Measurements from ENCODE around the gene C1QTNF6. TPM values are rescaled to one million over a fixed set of nuclear protein-coding genes. Genes with fewer than 3 reads are reported as not detected.
A peak's percentile ranks its signal among the peaks of the same experiment; 100 is the strongest.

C1QTNF6 gene
- total RNA-seq, 1 donor from 2014 or later, result 6.0 TPM

GRCh38 chr22:37145180-37146050 is 42.6 kb downstream of the C1QTNF6 start:
- no peak for TF ChIP-seq EZH2 (IDR thresholded peaks at IDR 0.05; ENCODE audit: insufficient read depth, low read length)
- TF ChIP-seq, protein P1, sequence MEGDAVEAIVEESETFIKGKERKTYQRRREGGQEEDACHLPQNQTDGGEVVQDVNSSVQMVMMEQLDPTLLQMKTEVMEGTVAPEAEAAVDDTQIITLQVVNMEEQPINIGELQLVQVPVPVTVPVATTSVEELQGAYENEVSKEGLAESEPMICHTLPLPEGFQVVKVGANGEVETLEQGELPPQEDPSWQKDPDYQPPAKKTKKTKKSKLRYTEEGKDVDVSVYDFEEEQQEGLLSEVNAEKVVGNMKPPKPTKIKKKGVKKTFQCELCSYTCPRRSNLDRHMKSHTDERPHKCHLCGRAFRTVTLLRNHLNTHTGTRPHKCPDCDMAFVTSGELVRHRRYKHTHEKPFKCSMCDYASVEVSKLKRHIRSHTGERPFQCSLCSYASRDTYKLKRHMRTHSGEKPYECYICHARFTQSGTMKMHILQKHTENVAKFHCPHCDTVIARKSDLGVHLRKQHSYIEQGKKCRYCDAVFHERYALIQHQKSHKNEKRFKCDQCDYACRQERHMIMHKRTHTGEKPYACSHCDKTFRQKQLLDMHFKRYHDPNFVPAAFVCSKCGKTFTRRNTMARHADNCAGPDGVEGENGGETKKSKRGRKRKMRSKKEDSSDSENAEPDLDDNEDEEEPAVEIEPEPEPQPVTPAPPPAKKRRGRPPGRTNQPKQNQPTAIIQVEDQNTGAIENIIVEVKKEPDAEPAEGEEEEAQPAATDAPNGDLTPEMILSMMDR (IDR thresholded peaks at IDR 0.05; ENCODE audit: insufficient read depth, low read depth, low read length), result no peak
- no peaks in the 10 kb centered on the region for H3K9me3 Mint-ChIP-seq (ENCODE audit: unreplicated experiment)
- no peak for FAIRE-seq
- H3K4me3 ChIP-seq (ENCODE audit: insufficient read depth, low read depth, low read length), result no peak overlapping the region
- H3K9me3 ChIP-seq (ENCODE audit: insufficient read depth, low read depth, low read length), result no peaks in the 10 kb centered on the region
- H4K20me1 ChIP-seq (ENCODE audit: insufficient read depth, low read length), result no peaks in the 10 kb centered on the region
- no peaks in the 10 kb centered on the region for H3K36me3 ChIP-seq (ENCODE audit: insufficient read depth, low read length)
- peaks cover 34% of the 10 kb centered on the region for H3K27me3 Mint-ChIP-seq (ENCODE audit: low read depth, unreplicated experiment)
- H3K4me3 Mint-ChIP-seq (ENCODE audit: unreplicated experiment), result no peak overlapping the region
- no peak overlapping the region for H3K27ac ChIP-seq (ENCODE audit: low read depth, low read length)
- H2AFZ ChIP-seq (ENCODE audit: low read depth, low read length), result no peak overlapping the region
- H3K4me1 ChIP-seq (ENCODE audit: insufficient read depth, low read length), result peaks cover 3% of the 10 kb centered on the region
- peak overlapping the region; percentile 19 for H3K4me2 ChIP-seq (ENCODE audit: low read length)
- DNase-seq (ENCODE audit: low read depth), result no peak
- H3K9ac ChIP-seq (ENCODE audit: low read length), result no peak overlapping the region
- peaks cover 5% of the 10 kb centered on the region for H3K27me3 ChIP-seq (ENCODE audit: insufficient read depth, low read length)
- H3K79me2 ChIP-seq (ENCODE audit: insufficient read depth, low read length), result no peaks in the 10 kb centered on the region
- peaks cover 4% of the 10 kb centered on the region for H3K4me1 Mint-ChIP-seq (ENCODE audit: low read depth, unreplicated experiment)
- H3K36me3 Mint-ChIP-seq (ENCODE audit: low read depth, unreplicated experiment), result no peaks in the 10 kb centered on the region
- H3K27ac Mint-ChIP-seq (ENCODE audit: unreplicated experiment), result no peak overlapping the region

- H3K36me3 ChIP-seq (ENCODE audit: insufficient read depth, low read length), result no peaks in the 10 kb centered on the region
- no peaks in the 10 kb centered on the region for H3K79me2 ChIP-seq (ENCODE audit: insufficient read depth, low read length)
- H3K4me2 ChIP-seq (ENCODE audit: low read length), result no peak overlapping the region
- peaks cover 5% of the 10 kb centered on the region for H3K27me3 ChIP-seq (ENCODE audit: insufficient read depth, low read length)
- Mint-ChIP-seq H3K27me3 (ENCODE audit: low read depth, unreplicated experiment) (peaks cover 34% of the 10 kb centered on the region), H3K4me1 (ENCODE audit: low read depth, unreplicated experiment) (no peaks in the 10 kb centered on the region), H3K4me3 (ENCODE audit: unreplicated experiment) (no peak overlapping the region), H3K36me3 (ENCODE audit: low read depth, unreplicated experiment) (no peaks in the 10 kb centered on the region), H3K27ac (ENCODE audit: unreplicated experiment) (no peak overlapping the region), H3K9me3 (ENCODE audit: unreplicated experiment) (no peaks in the 10 kb centered on the region)
- no peak for DNase-seq (ENCODE audit: low read depth)
- no peaks in the 10 kb centered on the region for H4K20me1 ChIP-seq (ENCODE audit: insufficient read depth, low read length)
- no peaks in the 10 kb centered on the region for H3K9me3 ChIP-seq (ENCODE audit: insufficient read depth, low read depth, low read length)
- no peaks in the 10 kb centered on the region for H3K4me1 ChIP-seq (ENCODE audit: insufficient read depth, low read length)
- H3K4me3 ChIP-seq (ENCODE audit: insufficient read depth, low read depth, low read length), result no peak overlapping the region
- H2AFZ ChIP-seq (ENCODE audit: low read depth, low read length), result no peak overlapping the region
- no peak overlapping the region for H3K27ac ChIP-seq (ENCODE audit: low read depth, low read length)
- no peak for FAIRE-seq
- TF ChIP-seq, protein P1 (IDR thresholded peaks at IDR 0.05; ENCODE audit: insufficient read depth, low read depth, low read length), result no peak
- H3K9ac ChIP-seq (ENCODE audit: low read length), result no peak overlapping the region
These were observed 43.9 kb downstream of the C1QTNF6 start for GRCh38 chr22:37144180-37144554.

- DNase-seq (ENCODE audit: low read depth) (no peak), FAIRE-seq (no peak)
- Histone ChIP-seq H3K27ac (ENCODE audit: low read depth, low read length) (no peak overlapping the region), H4K20me1 (ENCODE audit: insufficient read depth, low read length) (no peaks in the 10 kb centered on the region), H3K27me3 (ENCODE audit: insufficient read depth, low read length) (peaks cover 9% of the 10 kb centered on the region), H3K4me3 (ENCODE audit: insufficient read depth, low read depth, low read length) (no peak overlapping the region), H2AFZ (ENCODE audit: low read depth, low read length) (no peak overlapping the region), H3K9me3 (ENCODE audit: insufficient read depth, low read depth, low read length) (no peaks in the 10 kb centered on the region), H3K9ac (ENCODE audit: low read length) (no peak overlapping the region), H3K4me2 (ENCODE audit: low read length) (no peak overlapping the region), H3K79me2 (ENCODE audit: insufficient read depth, low read length) (no peaks in the 10 kb centered on the region), H3K36me3 (ENCODE audit: insufficient read depth, low read length) (no peaks in the 10 kb centered on the region), H3K4me1 (ENCODE audit: insufficient read depth, low read length) (no peaks in the 10 kb centered on the region)
- no peak overlapping the region for H3K27ac Mint-ChIP-seq (ENCODE audit: unreplicated experiment)
- H3K4me3 Mint-ChIP-seq (ENCODE audit: unreplicated experiment), result no peak overlapping the region
- no peaks in the 10 kb centered on the region for H3K36me3 Mint-ChIP-seq (ENCODE audit: low read depth, unreplicated experiment)
- peaks cover 51% of the 10 kb centered on the region for H3K27me3 Mint-ChIP-seq (ENCODE audit: low read depth, unreplicated experiment)
- TF ChIP-seq, protein P1 (IDR thresholded peaks at IDR 0.05; ENCODE audit: insufficient read depth, low read depth, low read length), result no peak
- no peak for TF ChIP-seq EZH2 (IDR thresholded peaks at IDR 0.05; ENCODE audit: insufficient read depth, low read length)
- peaks cover 2% of the 10 kb centered on the region for H3K4me1 Mint-ChIP-seq (ENCODE audit: low read depth, unreplicated experiment)
- H3K9me3 Mint-ChIP-seq (ENCODE audit: unreplicated experiment), result no peaks in the 10 kb centered on the region
These were observed 46.1 kb downstream of the C1QTNF6 start for GRCh38 chr22:37141971-37142370.

Measured in astrocyte (in vitro differentiated cells and primary cell).